ENCODE data around the gene IFT74.

IFT74 gene

DNA sequence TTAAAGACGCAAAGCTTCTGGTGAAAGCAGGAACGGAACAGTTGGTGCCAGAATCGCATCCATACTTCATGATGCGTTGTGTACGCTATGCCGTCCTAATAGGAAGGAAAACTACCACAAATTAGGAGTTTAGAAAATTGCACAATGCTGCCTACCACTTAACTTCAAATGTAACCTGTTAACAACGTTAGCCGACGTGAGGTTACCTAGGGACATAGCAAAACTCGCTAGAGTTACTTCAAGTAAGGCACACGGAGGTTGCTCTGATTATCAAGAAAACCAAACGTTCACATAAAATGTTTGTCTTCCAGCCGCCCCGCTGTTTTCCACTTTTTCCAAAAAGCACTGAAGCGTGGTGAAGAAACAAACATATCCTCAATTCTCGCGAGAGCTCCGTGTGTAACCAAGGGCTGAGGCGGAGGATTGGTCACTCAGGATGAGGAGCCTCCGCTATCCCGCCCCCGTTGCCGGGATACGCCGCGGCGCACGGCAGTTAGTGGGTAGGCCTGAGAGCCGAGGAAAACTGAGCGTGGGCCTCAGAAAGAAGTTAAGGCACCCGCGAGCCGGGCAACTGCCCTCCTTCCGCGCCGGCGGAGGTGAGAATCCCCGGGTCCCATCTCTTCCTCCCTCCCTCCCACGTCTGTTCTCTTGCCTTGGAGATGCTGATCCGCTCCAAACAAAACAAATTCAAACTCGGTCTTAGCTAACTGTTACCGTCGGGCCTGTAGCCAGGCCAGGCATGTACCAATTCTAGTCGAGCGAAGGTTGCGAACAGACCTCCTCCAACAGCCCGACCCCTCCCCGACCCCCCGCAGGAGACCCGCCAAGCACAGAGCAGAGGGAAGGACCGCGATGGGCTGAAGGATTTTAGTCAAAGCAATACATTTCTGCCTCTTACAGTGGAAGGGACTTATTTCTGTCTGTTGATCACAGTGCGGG is at the start of gene IFT74:
Gene IFT74, plus strand, starts transcription at position 492 of the 939 bp plus-strand sequence. CDS start 5,556 bp downstream, outside the sequence.
- H3K4me3 ChIP-seq (ENCODE audit: low read length): peak within 1 kb of the TSS; percentile 77
- DNase-seq (ENCODE audit: low read depth): peak; percentile 98
- TF ChIP-seq, protein P1, sequence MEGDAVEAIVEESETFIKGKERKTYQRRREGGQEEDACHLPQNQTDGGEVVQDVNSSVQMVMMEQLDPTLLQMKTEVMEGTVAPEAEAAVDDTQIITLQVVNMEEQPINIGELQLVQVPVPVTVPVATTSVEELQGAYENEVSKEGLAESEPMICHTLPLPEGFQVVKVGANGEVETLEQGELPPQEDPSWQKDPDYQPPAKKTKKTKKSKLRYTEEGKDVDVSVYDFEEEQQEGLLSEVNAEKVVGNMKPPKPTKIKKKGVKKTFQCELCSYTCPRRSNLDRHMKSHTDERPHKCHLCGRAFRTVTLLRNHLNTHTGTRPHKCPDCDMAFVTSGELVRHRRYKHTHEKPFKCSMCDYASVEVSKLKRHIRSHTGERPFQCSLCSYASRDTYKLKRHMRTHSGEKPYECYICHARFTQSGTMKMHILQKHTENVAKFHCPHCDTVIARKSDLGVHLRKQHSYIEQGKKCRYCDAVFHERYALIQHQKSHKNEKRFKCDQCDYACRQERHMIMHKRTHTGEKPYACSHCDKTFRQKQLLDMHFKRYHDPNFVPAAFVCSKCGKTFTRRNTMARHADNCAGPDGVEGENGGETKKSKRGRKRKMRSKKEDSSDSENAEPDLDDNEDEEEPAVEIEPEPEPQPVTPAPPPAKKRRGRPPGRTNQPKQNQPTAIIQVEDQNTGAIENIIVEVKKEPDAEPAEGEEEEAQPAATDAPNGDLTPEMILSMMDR (IDR thresholded peaks at IDR 0.05; ENCODE audit: insufficient read depth, low read depth, low read length, missing control alignments): no peak

DNA sequence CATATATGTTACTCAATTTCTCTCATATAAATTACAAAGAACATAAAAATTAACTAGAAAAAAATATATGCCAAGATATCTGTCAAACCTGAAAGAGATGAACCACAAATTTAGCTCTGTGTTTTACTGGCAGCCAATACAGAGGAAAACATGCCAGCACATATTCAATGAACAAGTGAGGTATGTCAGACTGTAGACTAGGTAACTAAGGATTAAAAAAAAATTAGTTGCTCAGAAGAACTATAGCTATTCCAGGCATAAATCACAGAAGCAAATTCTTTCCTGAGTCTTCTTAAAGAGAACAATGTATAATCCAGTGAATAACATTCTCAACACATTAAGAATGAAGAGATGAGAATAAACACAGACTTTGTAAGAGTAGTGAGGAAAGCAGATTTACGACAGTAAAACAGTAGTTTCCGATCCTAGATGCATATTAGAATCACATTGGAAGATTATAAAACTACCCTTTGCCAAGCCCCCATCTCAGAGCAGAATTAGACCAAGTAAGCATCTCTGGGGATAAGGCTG is 43.0 kb upstream of the IFT74 start:
- H3K4me3 ChIP-seq (ENCODE audit: low read length): no peak overlapping the region
- no peak for DNase-seq (ENCODE audit: low read depth)
- TF ChIP-seq, protein P1 (IDR thresholded peaks at IDR 0.05; ENCODE audit: insufficient read depth, low read depth, low read length, missing control alignments): no peak

DNA sequence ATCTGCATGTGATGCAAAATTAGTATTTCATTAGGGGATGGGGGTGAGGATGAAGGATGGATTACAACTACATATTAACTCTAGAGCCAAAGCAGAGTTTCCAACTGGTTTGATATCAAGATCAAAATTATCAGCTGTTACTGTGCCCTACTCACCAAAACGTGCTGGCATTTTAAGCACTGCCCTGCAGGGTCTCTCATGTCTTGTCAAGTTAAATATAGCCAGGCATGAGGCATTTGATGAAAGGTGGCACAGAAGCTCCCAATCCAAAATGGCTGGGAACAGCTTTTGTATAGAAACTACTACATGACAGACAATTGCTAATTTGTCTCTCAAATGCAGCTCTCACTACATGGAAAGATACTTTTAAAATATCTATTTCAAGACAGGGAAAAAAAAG is 36.5 kb upstream of the IFT74 start:
- no peak overlapping the region for H3K4me3 ChIP-seq (ENCODE audit: low read length)
- DNase-seq (ENCODE audit: low read depth): no peak
- TF ChIP-seq, protein P1 (IDR thresholded peaks at IDR 0.05; ENCODE audit: insufficient read depth, low read depth, low read length, missing control alignments): no peak

DNA sequence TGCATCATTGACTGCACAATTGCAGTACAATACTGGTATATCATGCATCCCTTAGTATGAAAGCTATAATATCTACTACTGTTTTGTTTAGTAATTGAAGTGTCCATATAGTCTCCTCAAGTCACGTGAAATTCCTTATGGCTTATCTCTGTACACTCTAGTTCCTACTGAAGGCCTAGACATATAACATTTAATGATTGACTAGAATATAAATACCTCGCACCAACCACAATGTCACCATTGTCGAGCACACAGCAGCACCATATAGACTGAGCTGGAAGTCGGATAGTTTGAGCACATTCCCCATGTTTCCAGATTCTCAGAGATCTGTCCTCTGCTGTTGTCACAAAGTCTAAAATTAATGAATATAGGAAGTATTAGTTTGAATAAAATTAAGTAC is 30.6 kb upstream of the IFT74 start:
- H3K4me3 ChIP-seq (ENCODE audit: low read length): no peak overlapping the region
- TF ChIP-seq, protein P1 (IDR thresholded peaks at IDR 0.05; ENCODE audit: insufficient read depth, low read depth, low read length, missing control alignments): no peak
- no peak for DNase-seq (ENCODE audit: low read depth)

DNA sequence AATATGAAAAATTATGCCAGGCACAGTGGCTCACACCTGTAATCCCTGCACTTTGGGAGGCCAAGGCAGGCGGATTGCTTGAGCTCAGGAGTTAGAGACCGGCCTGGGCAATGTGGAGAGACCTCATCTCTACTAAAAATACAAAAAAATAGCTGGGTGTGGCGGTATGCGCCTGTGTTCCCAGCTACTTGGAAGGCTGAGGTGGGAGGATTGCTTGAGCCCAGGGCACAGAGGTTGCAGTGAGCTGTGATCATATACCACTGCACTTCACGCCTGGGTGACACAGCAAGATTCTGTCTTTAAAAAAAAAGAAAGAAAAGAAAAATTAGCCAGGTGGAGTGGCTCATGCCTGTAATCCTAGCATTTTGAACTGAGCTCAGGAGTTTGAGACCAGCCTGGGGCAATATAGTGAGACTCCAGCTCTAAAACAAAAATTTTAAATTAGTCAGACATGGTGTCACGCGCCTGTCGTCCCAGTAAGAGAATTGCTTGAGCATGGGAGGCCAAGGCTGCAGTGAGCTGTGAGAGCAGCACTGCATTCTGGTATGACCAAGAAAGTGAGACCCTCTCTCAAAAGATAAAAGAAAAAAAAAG is 27.2 kb upstream of the IFT74 start:
- TF ChIP-seq, protein P1 (IDR thresholded peaks at IDR 0.05; ENCODE audit: insufficient read depth, low read depth, low read length, missing control alignments): no peak
- H3K4me3 ChIP-seq (ENCODE audit: low read length): no peak overlapping the region
- DNase-seq (ENCODE audit: low read depth): no peak

DNA sequence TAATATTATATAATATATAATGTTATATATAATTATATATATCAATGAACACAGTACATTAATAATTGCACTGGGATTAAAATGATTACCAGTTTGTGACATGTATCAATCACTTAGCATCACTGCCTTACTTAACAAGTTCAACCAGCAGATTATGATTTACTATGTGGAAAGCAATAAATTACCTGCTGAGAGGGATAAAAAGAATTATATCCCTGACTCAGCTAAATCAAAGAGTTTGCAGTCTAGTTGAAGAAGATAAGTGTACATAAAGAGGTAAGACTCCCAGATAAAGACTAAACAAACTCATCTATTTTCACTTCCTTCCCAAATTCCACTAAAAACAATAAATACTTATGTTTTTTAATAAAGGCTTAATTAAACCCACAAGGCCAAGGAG is 20.4 kb upstream of the IFT74 start:
- DNase-seq (ENCODE audit: low read depth): no peak
- TF ChIP-seq, protein P1 (IDR thresholded peaks at IDR 0.05; ENCODE audit: insufficient read depth, low read depth, low read length, missing control alignments): no peak
- no peak overlapping the region for H3K4me3 ChIP-seq (ENCODE audit: low read length)
